Measurements from ENCODE around the gene LRRC38. TPM values are rescaled to one million over a fixed set of nuclear protein-coding genes. Genes with fewer than 3 reads are reported as not detected.
A peak's percentile ranks its signal among the peaks of the same experiment; 100 is the strongest.

LRRC38 gene, protein sequence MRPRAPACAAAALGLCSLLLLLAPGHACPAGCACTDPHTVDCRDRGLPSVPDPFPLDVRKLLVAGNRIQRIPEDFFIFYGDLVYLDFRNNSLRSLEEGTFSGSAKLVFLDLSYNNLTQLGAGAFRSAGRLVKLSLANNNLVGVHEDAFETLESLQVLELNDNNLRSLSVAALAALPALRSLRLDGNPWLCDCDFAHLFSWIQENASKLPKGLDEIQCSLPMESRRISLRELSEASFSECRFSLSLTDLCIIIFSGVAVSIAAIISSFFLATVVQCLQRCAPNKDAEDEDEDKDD
- total RNA-seq (2012; rRNA removed) (not detected in 2 replicates), polyA plus RNA-seq (2012; rRNA removed) (not detected in 2 replicates), Bru-seq, nascent RNA (percentile 3 among the genes with signal in this experiment), BruChase-seq, experiment 1, labeled RNA remaining after a 6-hour chase (not detected), BruChase-seq, experiment 2, labeled RNA remaining after a 2-hour chase (not detected)
- not detected in 2 replicates for polyA plus RNA-seq (2012; cell fraction: cytosol; rRNA removed)
- not detected in 2 replicates for polyA plus RNA-seq (2012; cell fraction: nucleus; rRNA removed; ENCODE audit: low replicate concordance)
- long read RNA-seq: 0 reads

DNA sequence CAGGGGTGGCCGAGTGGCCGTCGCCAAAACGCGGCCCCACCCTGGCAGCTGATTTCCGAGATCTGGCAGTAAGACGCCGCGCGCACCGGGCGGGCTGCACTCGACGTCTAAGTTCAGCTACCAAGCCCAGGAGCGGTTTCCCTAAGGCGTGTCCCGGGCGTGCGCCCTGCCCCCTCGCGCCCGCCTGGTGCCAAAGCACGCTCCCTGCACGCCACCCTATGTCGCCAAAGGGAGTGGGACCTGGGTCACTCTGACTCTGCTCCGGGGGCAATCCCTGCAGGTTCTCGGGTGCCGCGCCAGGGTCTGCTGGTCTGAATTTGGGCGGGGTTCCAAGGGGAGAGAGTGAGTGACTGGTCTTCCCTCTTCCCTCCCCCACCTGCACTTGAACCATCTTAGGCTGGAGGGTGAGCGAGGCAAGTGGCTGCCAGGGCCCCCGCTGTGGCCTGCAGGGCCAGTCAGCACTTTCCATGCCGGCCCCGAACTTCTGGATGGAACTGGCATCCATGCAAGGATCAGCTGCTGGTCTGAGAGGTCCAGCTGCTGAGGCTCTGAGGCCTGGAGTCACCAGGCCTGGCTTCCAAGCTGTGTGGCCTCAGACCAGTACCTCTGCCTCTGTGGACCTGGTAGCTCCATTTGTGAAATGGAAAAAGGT is at the start of gene LRRC38:
LRRC38 (minus strand) TSS at position 109 of the 652 bp plus-strand sequence. CDS start 410 bp downstream, outside the sequence.
- no peak within 1 kb of the TSS for H2AK5ac ChIP-seq (ENCODE audit: low read depth, low read length)
- no peak within 1 kb of the TSS for H3K27ac ChIP-seq (ENCODE audit: insufficient read depth, low read length)
- no peak within 1 kb of the TSS for H2AK9ac ChIP-seq (replicated peaks; ENCODE audit: low read depth, low read length, poor library complexity)
- H3K18ac ChIP-seq (ENCODE audit: low read depth, low read length): no peak within 1 kb of the TSS
- in situ Hi-C loops (cut with MboI; ENCODE audit: low sequenced_read_pairs): no loop called here
- no peak within 1 kb of the TSS for H4K91ac ChIP-seq (ENCODE audit: insufficient read depth, low read depth, low read length)
- WGBS, 2 experiments (ENCODE audit: extremely low coverage in 2 of 2, insufficient read length in 1 of 2): 5% methylated on average over 9 of the region's 34 CpGs; no CpG with 5 or more reads in 1 of the 2 experiments
- H3K9me1 ChIP-seq (ENCODE audit: insufficient read depth, low read length): no peaks in the 10 kb centered on the region
- no peak for ATAC-seq (ENCODE audit: low read depth)
- no peak within 1 kb of the TSS for H2BK15ac ChIP-seq (ENCODE audit: low read depth, low read length)
- no peak within 1 kb of the TSS for H2BK5ac ChIP-seq (ENCODE audit: low read depth, low read length, poor library complexity, severe bottlenecking)
- H4K20me1 ChIP-seq (ENCODE audit: insufficient read depth, low read length): no peaks in the 10 kb centered on the region
- H3K27me3 ChIP-seq (ENCODE audit: control insufficient read depth, insufficient read depth, low read length): no peaks in the 10 kb centered on the region; the same call in 1 of the 2 replicates
- H3K14ac ChIP-seq (replicated peaks; ENCODE audit: low read depth, low read length): no peak within 1 kb of the TSS
- no peaks in the 10 kb centered on the region for H3K36me3 ChIP-seq (ENCODE audit: control insufficient read depth, insufficient read depth, low read length)
- no TSS peak for BruUV-seq (replicated peaks)
- H4K5ac ChIP-seq (ENCODE audit: low read depth, low read length): no peak within 1 kb of the TSS
- H3K4me1 ChIP-seq (ENCODE audit: control insufficient read depth, insufficient read depth, low read length): no peaks in the 10 kb centered on the region
- H2AFZ ChIP-seq (replicated peaks; ENCODE audit: low read length, poor library complexity): peak within 1 kb of the TSS; percentile 14
- no peak within 1 kb of the TSS for H3K23ac ChIP-seq (ENCODE audit: low read depth, low read length)
- no peak within 1 kb of the TSS for H3K4me3 ChIP-seq (ENCODE audit: insufficient read depth, low read depth, low read length)
- H3K79me1 ChIP-seq (ENCODE audit: low read depth in 1 of 2, low read length in 2 of 2): no peaks in the 10 kb centered on the region
- no peak within 1 kb of the TSS for H2BK120ac ChIP-seq (ENCODE audit: low read depth, low read length)
- dilution Hi-C loops (cut with HindIII; ENCODE audit: low sequenced_read_pairs, unreplicated experiment): no loop called here
- H3K4me2 ChIP-seq (ENCODE audit: low read depth, low read length): no peak within 1 kb of the TSS
- ChIA-PET CTCF (no interaction called here), POLR2A (ENCODE audit: unreplicated experiment) (no interaction called here)
- intact Hi-C loops (cut with micrococcal nuclease): no loop called here
- H3K56ac ChIP-seq (ENCODE audit: extremely low read depth, insufficient read depth, low read length): no peak within 1 kb of the TSS
- no peak within 1 kb of the TSS for H3K9ac ChIP-seq (ENCODE audit: low read depth, low read length)
- no peak within 1 kb of the TSS for H3K4ac ChIP-seq (ENCODE audit: low read depth, low read length)
- H2BK20ac ChIP-seq (ENCODE audit: low read depth, low read length): no peak within 1 kb of the TSS
- peaks cover 24% of the 10 kb centered on the region for H3K9me3 ChIP-seq (ENCODE audit: control insufficient read depth, insufficient read depth, low read length)
- H4K8ac ChIP-seq (ENCODE audit: low read depth in 2 of 2, low read length in 2 of 2): no peak within 1 kb of the TSS
- DNase-seq: no peak
- no peak for TF ChIP-seq POLR2A (IDR thresholded peaks at IDR 0.05; ENCODE audit: low read depth, low read length)
- TF ChIP-seq BHLHE40 (IDR thresholded peaks at IDR 0.05; ENCODE audit: low read depth, low read length): no peak
- no peak for TF ChIP-seq MAFK (IDR thresholded peaks at IDR 0.05; ENCODE audit: low read depth, low read length)
- TF ChIP-seq MXI1 (IDR thresholded peaks at IDR 0.05; ENCODE audit: borderline replicate concordance, low read depth, low read length): no peak
- no peak for TF ChIP-seq RCOR1 (IDR thresholded peaks at IDR 0.05; ENCODE audit: insufficient replicate concordance, low read length)
- TF ChIP-seq CHD1 (IDR thresholded peaks at IDR 0.05; ENCODE audit: low read depth, low read length): no peak
- no peak for TF ChIP-seq SMC3 (IDR thresholded peaks at IDR 0.05; ENCODE audit: low read depth, low read length)
- TF ChIP-seq RFX5 (IDR thresholded peaks at IDR 0.05; ENCODE audit: low read depth, low read length): no peak
- TF ChIP-seq CEBPB (IDR thresholded peaks at IDR 0.05; ENCODE audit: low read depth, low read length): no peak
- TF ChIP-seq, protein P1, sequence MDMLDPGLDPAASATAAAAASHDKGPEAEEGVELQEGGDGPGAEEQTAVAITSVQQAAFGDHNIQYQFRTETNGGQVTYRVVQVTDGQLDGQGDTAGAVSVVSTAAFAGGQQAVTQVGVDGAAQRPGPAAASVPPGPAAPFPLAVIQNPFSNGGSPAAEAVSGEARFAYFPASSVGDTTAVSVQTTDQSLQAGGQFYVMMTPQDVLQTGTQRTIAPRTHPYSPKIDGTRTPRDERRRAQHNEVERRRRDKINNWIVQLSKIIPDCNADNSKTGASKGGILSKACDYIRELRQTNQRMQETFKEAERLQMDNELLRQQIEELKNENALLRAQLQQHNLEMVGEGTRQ (IDR thresholded peaks at IDR 0.05; ENCODE audit: low read depth, low read length): no peak
- no peak for TF ChIP-seq NFE2L2 (IDR thresholded peaks at IDR 0.05; ENCODE audit: low read depth, low read length)
- TF ChIP-seq CTCF (conservative IDR thresholded peaks at IDR 0.05; ENCODE audit: low read depth, low read length): no peak
- TF ChIP-seq, protein P2, sequence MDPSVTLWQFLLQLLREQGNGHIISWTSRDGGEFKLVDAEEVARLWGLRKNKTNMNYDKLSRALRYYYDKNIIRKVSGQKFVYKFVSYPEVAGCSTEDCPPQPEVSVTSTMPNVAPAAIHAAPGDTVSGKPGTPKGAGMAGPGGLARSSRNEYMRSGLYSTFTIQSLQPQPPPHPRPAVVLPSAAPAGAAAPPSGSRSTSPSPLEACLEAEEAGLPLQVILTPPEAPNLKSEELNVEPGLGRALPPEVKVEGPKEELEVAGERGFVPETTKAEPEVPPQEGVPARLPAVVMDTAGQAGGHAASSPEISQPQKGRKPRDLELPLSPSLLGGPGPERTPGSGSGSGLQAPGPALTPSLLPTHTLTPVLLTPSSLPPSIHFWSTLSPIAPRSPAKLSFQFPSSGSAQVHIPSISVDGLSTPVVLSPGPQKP (IDR thresholded peaks at IDR 0.05; ENCODE audit: borderline replicate concordance, low read depth, low read length): no peak
